Keratinocyte (primary cell): Measurements from ENCODE around the gene SPACA9. TPM values are rescaled to one million over a fixed set of nuclear protein-coding genes. Genes with fewer than 3 reads are reported as not detected.

Experiments used
- DNase-seq: peaks from one replicate; pipeline ENCODE4 v3.0.0-alpha.2; 2011; ENCODE audit warnings: low read depth, missing footprints, low spot score
- FAIRE-seq: peaks from 2 replicates; lab custom pipeline; 2011; peaks lifted over from hg19 to GRCh38; lab: Jason Lieb, UNC
- H2AFZ ChIP-seq: 2 replicates; pipeline ENCODE4 v1.6.0; 2012; ENCODE audit warnings: low read length, control low read depth, inconsistent platforms; ENCODE audit not compliant: control insufficient read depth
- H3K27ac ChIP-seq: 2 replicates; pipeline ENCODE4 v1.5.1; 2011; ENCODE audit warnings: low read length; ENCODE audit not compliant: control insufficient read depth, insufficient read depth
- H3K27me3 ChIP-seq: 3 replicates; pipeline ENCODE4 v1.6.0; 2011; ENCODE audit warnings: low read length; ENCODE audit not compliant: control insufficient read depth, insufficient read depth; ENCODE audit errors: extremely low read depth
- H3K36me3 ChIP-seq, 2 experiments: 2 replicates in 1 of 2; 3 replicates in 1 of 2; pipeline ENCODE4 v1.5.1; 2011; ENCODE audit warnings: low read length in 2 of 2, mild to moderate bottlenecking in 1 of 2; ENCODE audit not compliant: control insufficient read depth in 2 of 2, insufficient read depth in 2 of 2; ENCODE audit errors: extremely low read depth in 1 of 2
- H3K4me1 ChIP-seq: 3 replicates; pipeline ENCODE4 v1.5.1; 2011; ENCODE audit warnings: low read length; ENCODE audit not compliant: control insufficient read depth, insufficient read depth; ENCODE audit errors: extremely low read depth
- H3K4me2 ChIP-seq: 3 replicates; pipeline ENCODE4 v1.6.0; 2011; ENCODE audit warnings: low read depth, low read length; ENCODE audit not compliant: control insufficient read depth, insufficient read depth; ENCODE audit errors: extremely low read depth
- H3K4me3 ChIP-seq, 3 experiments: fragments of 200-600 bp in 1 of 3; sonication (generic) in 1 of 3; 2 replicates in 2 of 3; 3 replicates in 1 of 3; pipeline ENCODE4 v1.5.1; 2011 to 2016; ENCODE audit warnings: low read length in 3 of 3, mild to moderate bottlenecking in 3 of 3, control low read depth in 2 of 3, inconsistent platforms in 1 of 3, low read depth in 1 of 3, mixed read lengths in 1 of 3, mixed run types in 1 of 3, moderate library complexity in 1 of 3; ENCODE audit not compliant: control insufficient read depth in 2 of 3, insufficient read depth in 2 of 3; ENCODE audit errors: extremely low read depth in 1 of 3
- H3K79me2 ChIP-seq: 2 replicates; pipeline ENCODE4 v1.6.0; 2012; ENCODE audit warnings: low read length; ENCODE audit not compliant: control insufficient read depth, insufficient read depth
- H3K9ac ChIP-seq: 3 replicates; pipeline ENCODE4 v1.6.0; 2011; ENCODE audit warnings: low read length; ENCODE audit not compliant: control insufficient read depth, insufficient read depth; ENCODE audit errors: extremely low read depth
- H3K9me1 ChIP-seq: 3 replicates; pipeline ENCODE4 v1.6.0; 2011; ENCODE audit warnings: low read length; ENCODE audit not compliant: control insufficient read depth, insufficient read depth; ENCODE audit errors: extremely low read depth
- H3K9me3 ChIP-seq: 2 replicates; pipeline ENCODE4 v1.5.1; 2012; ENCODE audit warnings: low read depth, low read length; ENCODE audit not compliant: control insufficient read depth
- H4K20me1 ChIP-seq: 3 replicates; pipeline ENCODE4 v1.6.0; 2011; ENCODE audit warnings: low read length; ENCODE audit not compliant: control insufficient read depth, insufficient read depth; ENCODE audit errors: extremely low read depth
- CTCF ChIP-seq, 3 experiments: IDR thresholded peaks in 1 of 3; conservative IDR thresholded peaks in 1 of 3; optimal IDR thresholded peaks in 1 of 3; 2 replicates in 2 of 3; 3 replicates in 1 of 3; pipeline versions ENCODE3 to v1.5.1; 2011; ENCODE audit warnings: low read length in 3 of 3, mild to moderate bottlenecking in 3 of 3, moderate library complexity in 2 of 3, control low read depth in 1 of 3, inconsistent platforms in 1 of 3; ENCODE audit not compliant: insufficient read depth in 2 of 3; ENCODE audit errors: extremely low read depth in 1 of 3
- EZH2 ChIP-seq: IDR thresholded peaks from one replicate; pipeline ENCODE4 v1.6.1; 2012; ENCODE audit warnings: inconsistent platforms, mild to moderate bottlenecking, low read length, moderate library complexity
- dilution Hi-C: fragments of 300-500 bp; cut with MboI; formaldehyde crosslinking; loops from one replicate; pipeline ENCODE4 v1.7.0; 2020; ENCODE audit warnings: low sequenced_read_pairs; ENCODE audit not compliant: extremely low pct_ligation_motif_present
- polyA plus RNA-seq, 5 experiments: library from polyadenylated mRNA; depleted of rRNA in 3 of 5; stranded (reverse) in 3 of 5; stranded (forward) in 1 of 5; unstranded in 1 of 5; fragments of >200 nt; gene quantifications; 1 replicate in 1 of 5; 2 replicates in 3 of 5; 3 replicates in 1 of 5; pipeline versions ENCODE4 v1.2.1 to v1.2.3, GENCODE V29; 2011 to 2012; ENCODE audit warnings: missing spikeins in 2 of 5, low read depth in 1 of 5, low replicate concordance in 1 of 5

The SPACA9 gene
- polyA plus RNA-seq, 1 donor (not counting 4 experiments of a cell fraction or from before 2014, with no cell fraction given), result 3.6 TPM

- Histone ChIP-seq H3K9me3 (no peaks in the 10 kb centered on the region), H3K9me1 (peaks cover 3% of the 10 kb centered on the region), H3K9ac (no peak overlapping the region), H3K36me3 (peaks cover 41 to 47% of the 10 kb centered on the region in 2 experiments), H4K20me1 (no peaks in the 10 kb centered on the region), H2AFZ (no peak overlapping the region), H3K79me2 (no peaks in the 10 kb centered on the region), H3K4me1 (peaks cover 16% of the 10 kb centered on the region), H3K4me3 (no peak overlapping the region), H3K4me2 (no peak overlapping the region), H3K27me3 (no peaks in the 10 kb centered on the region), H3K27ac (no peak overlapping the region)
- TF ChIP-seq CTCF (optimal IDR thresholded peaks at IDR 0.05 in 1 of 3, IDR thresholded peaks at IDR 0.05 in 1 of 3, conservative IDR thresholded peaks at IDR 0.05 in 1 of 3; ENCODE audit: extremely low read depth in 1 of 3, insufficient read depth in 2 of 3, low read length in 3 of 3) (no peak), EZH2 (no peak)
- DNase-seq, result no peak
- FAIRE-seq, result no peak
- dilution Hi-C loops, result no loop called here
Observed at GRCh38 chr9:132898051-132898450, 19.4 kb downstream of the SPACA9 start.

- Histone ChIP-seq H3K4me2 (no peak overlapping the region), H2AFZ (no peak overlapping the region), H3K4me3 (no peak overlapping the region), H4K20me1 (no peaks in the 10 kb centered on the region), H3K9ac (no peak overlapping the region), H3K4me1 (no peaks in the 10 kb centered on the region), H3K79me2 (no peaks in the 10 kb centered on the region), H3K36me3 (peaks cover 24 to 28% of the 10 kb centered on the region in 2 experiments), H3K27me3 (no peaks in the 10 kb centered on the region), H3K27ac (no peak overlapping the region), H3K9me1 (no peaks in the 10 kb centered on the region), H3K9me3 (no peaks in the 10 kb centered on the region)
- DNase-seq (no peak), FAIRE-seq (peak; percentile 81)
- TF ChIP-seq EZH2 (no peak), CTCF (optimal IDR thresholded peaks at IDR 0.05 in 1 of 3, IDR thresholded peaks at IDR 0.05 in 1 of 3, conservative IDR thresholded peaks at IDR 0.05 in 1 of 3; ENCODE audit: extremely low read depth in 1 of 3, insufficient read depth in 2 of 3, low read length in 3 of 3) (peak; percentile 78 to 99 (median 92))
- dilution Hi-C loops, result no loop called here
Observed at GRCh38 chr9:132901858-132902831, 23.4 kb downstream of the SPACA9 start.
